ENCODE measurements around the gene ORMDL3.

Gene ORMDL3

DNA sequence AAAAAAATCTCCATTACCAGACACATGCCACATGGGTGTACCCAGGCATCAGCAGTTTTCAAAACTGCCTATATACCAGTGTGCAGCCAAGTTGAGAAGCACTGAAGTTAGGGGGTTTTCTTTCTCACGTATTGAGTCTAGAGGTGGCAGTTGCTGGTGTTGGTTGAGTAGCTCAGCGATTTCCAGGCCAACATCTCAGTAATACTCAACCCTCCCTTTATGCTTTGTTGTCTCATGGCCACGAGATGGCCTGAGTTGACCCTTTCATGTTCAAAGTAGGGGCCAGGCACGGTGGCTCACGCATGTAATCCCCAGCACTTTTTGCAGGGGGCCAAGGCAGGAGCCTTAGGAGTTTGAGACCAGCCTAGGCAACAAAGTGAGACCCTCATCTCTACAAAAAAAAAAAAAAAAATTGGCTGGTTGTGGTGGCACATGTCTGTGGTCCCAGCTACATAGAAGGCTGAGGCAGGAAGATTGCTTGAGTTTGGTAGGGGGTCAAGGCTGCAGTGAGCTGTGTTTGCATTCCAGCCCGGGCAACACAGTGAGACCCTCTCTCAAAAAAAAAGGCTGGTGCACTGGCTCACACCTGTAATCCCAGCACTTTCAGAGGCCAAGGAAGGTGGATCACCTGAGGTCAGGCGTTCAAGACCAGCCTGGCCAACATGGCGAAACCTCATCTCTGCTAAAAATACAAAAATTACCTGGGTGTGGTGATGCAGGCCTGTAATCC is 10.9 kb upstream of the ORMDL3 start:
- DNase-seq (ENCODE audit: insufficient read length, low spot score) (no peak), FAIRE-seq (no peak)
- TF ChIP-seq, protein P1, sequence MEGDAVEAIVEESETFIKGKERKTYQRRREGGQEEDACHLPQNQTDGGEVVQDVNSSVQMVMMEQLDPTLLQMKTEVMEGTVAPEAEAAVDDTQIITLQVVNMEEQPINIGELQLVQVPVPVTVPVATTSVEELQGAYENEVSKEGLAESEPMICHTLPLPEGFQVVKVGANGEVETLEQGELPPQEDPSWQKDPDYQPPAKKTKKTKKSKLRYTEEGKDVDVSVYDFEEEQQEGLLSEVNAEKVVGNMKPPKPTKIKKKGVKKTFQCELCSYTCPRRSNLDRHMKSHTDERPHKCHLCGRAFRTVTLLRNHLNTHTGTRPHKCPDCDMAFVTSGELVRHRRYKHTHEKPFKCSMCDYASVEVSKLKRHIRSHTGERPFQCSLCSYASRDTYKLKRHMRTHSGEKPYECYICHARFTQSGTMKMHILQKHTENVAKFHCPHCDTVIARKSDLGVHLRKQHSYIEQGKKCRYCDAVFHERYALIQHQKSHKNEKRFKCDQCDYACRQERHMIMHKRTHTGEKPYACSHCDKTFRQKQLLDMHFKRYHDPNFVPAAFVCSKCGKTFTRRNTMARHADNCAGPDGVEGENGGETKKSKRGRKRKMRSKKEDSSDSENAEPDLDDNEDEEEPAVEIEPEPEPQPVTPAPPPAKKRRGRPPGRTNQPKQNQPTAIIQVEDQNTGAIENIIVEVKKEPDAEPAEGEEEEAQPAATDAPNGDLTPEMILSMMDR (IDR thresholded peaks at IDR 0.05; ENCODE audit: insufficient read depth, missing control alignments), result no peak

DNA sequence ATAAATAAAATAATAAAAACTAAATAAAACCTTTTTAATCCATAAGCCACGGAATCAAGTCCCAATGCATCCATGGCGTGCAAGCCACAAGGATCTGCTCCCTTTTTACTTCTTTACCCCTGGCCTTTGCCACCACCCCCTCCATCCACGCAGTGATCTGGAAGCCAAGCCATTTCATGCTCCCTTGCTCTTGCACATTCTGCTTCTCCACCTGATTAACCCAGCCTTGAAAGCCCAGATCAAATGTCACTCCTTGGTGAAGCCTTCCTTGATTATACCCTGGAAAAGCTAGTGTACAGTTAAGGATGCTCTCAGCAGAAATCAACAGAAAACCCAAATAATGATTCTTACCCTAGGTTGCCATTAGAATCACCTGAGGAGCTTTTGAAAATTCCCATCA is 10.0 kb upstream of the ORMDL3 start:
- TF ChIP-seq, protein P1 (IDR thresholded peaks at IDR 0.05; ENCODE audit: insufficient read depth, missing control alignments), result no peak
- FAIRE-seq, result no peak

DNA sequence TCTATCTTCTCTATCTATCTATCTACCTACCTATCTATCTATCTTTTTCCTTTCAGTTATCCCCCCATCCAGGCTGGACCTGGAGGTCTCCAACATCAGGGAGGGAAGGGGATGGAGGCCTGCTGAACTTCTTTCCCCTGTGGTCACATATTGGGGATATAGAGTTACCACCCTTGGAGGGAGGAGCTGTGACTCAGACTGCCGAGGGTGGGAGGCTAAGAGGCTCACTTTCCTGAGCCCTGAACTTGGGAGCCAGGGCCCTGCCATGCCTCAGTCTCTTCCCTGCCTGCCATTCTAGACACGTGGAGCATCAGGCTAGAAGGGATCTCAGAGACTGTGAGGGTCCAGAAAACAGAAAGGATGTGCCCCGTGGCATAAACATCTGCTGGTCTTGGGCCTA is 8.5 kb upstream of the ORMDL3 start:
- TF ChIP-seq, protein P1 (IDR thresholded peaks at IDR 0.05; ENCODE audit: insufficient read depth, missing control alignments), result no peak
- FAIRE-seq (no peak), DNase-seq (ENCODE audit: insufficient read length, low spot score) (no peak)

More for the DNA sequence above, 10.0 kb upstream of the ORMDL3 start:
- no peak for DNase-seq (ENCODE audit: insufficient read length, low spot score)

DNA sequence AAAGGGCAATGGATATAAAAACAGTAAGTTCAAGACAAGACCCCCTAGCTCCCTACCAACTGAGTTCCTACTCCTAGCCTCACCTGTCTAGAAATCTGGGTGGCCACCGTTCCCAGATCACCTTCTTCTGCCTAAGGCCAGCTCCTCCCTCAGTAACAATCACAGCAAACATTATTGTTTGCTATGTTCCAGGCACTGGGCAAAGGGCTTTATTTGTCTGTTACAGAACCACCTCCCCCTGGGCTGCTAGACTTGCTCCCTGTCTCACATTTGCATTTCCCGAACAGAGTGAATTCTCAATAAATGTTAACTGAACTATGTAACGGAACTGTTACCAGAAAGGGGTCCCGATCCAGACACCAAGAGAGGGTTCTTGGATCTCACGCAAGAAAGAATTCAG is 6.9 kb upstream of the ORMDL3 start:
- DNase-seq (ENCODE audit: insufficient read length, low spot score), result no peak
- TF ChIP-seq, protein P1 (IDR thresholded peaks at IDR 0.05; ENCODE audit: insufficient read depth, missing control alignments), result no peak
- FAIRE-seq, result no peak

DNA sequence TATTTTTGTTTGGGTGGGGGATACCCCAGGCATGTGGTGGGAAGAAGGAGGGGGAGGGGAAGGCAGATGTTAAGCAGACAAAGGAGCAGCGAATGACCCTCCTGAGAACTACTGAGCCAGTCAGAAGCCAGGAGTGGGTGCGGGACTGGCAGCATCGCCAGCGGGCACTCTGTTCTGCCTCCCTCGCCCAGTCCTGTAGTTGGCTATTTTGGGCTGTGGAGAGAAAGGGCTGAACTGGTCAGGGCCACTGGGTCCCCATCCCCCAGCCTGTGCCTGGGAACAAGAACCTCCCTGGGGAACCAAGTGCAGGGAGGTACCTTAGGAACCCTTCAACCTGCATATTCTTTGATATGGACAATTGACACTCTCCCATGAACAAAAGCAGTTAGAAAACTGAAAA is 6.5 kb upstream of the ORMDL3 start:
- DNase-seq (ENCODE audit: insufficient read length, low spot score) (no peak), FAIRE-seq (no peak)
- TF ChIP-seq, protein P1 (IDR thresholded peaks at IDR 0.05; ENCODE audit: insufficient read depth, missing control alignments), result no peak

DNA sequence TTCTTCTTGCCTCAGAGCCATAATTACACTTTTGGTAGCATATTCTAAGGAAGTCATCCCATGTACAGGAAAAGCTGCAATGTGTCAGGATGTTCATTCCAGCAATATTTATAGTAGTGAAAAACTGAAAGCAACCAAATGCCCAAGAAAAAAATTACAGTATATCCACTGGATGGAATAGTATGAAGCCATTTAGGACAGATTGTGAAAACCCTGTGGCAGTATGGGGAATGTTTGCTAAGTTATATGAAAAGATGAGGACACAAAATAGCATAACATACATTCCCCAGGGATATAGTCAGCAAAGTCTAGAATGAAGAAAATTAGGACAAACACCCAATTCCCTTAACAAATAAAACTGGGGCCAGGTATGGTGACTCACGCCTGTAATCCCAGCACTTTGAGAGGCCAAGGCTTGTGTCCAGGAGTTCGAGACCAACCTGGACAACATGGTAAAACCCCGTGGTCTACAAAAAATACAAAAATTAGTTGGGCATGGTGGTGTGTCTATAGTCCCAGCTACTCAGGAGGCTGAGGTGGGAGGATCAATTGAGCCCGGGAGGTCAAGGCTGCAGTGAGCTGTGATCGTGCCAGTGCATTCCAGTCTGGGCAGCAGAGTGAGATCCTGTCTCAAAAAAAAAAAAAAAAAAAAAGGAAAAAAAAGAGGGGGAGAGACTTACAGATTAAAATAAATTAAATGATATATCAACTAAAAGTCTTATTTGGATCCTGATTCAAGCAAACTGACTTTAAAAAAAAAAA is 2.4 kb upstream of the ORMDL3 start:
- FAIRE-seq, result no peak
- no peak for DNase-seq (ENCODE audit: insufficient read length, low spot score)
- TF ChIP-seq, protein P1 (IDR thresholded peaks at IDR 0.05; ENCODE audit: insufficient read depth, missing control alignments), result no peak

Data from D721Med (cell line).